ENCODE measurements around the gene PLXNA4.

Gene PLXNA4

GRCh38 chr7:132380059-132380458 lies 196.2 kb downstream of the PLXNA4 start:
- DNase-seq: no peak

- DNase-seq: no peak
These were observed 197.0 kb downstream of the PLXNA4 start for GRCh38 chr7:132379292-132379691.

GRCh38 chr7:132377703-132378584 lies 198.3 kb downstream of the PLXNA4 start:
- DNase-seq: no peak

- no peak for DNase-seq
These were observed 199.3 kb downstream of the PLXNA4 start for GRCh38 chr7:132377015-132377414.

- DNase-seq: no peak
These were observed 199.8 kb downstream of the PLXNA4 start for GRCh38 chr7:132376361-132377013.

- no peak for DNase-seq
These were observed 202.4 kb downstream of the PLXNA4 start for GRCh38 chr7:132373879-132374278.

GRCh38 chr7:132373041-132373440 lies 203.2 kb downstream of the PLXNA4 start:
- no peak for DNase-seq

GRCh38 chr7:132371948-132372347 lies 204.3 kb downstream of the PLXNA4 start:
- DNase-seq: no peak

GRCh38 chr7:132368246-132368900 lies 207.9 kb downstream of the PLXNA4 start:
- no peak for DNase-seq

- no peak for DNase-seq
These were observed 208.5 kb downstream of the PLXNA4 start for GRCh38 chr7:132367795-132368194.

- no peak for DNase-seq
These were observed 209.3 kb downstream of the PLXNA4 start for GRCh38 chr7:132367004-132367403.

GRCh38 chr7:132364226-132364625 lies 212.0 kb downstream of the PLXNA4 start:
- no peak for DNase-seq

GRCh38 chr7:132362059-132362458 lies 214.2 kb downstream of the PLXNA4 start:
- DNase-seq: no peak

- no peak for DNase-seq
These were observed 215.1 kb downstream of the PLXNA4 start for GRCh38 chr7:132361146-132361545.

- no peak for DNase-seq
These were observed 216.5 kb downstream of the PLXNA4 start for GRCh38 chr7:132359743-132360142.

GRCh38 chr7:132355048-132355447 lies 221.2 kb downstream of the PLXNA4 start:
- no peak for DNase-seq

- DNase-seq: no peak
These were observed 221.7 kb downstream of the PLXNA4 start for GRCh38 chr7:132354527-132354926.

- DNase-seq: no peak
These were observed 222.3 kb downstream of the PLXNA4 start for GRCh38 chr7:132353936-132354335.

GRCh38 chr7:132352800-132353199 lies 223.5 kb downstream of the PLXNA4 start:
- DNase-seq: no peak

GRCh38 chr7:132351954-132352499 lies 224.2 kb downstream of the PLXNA4 start:
- no peak for DNase-seq

- DNase-seq: no peak
These were observed 225.5 kb downstream of the PLXNA4 start for GRCh38 chr7:132350741-132351140.

GRCh38 chr7:132349075-132349474 lies 227.2 kb downstream of the PLXNA4 start:
- DNase-seq: no peak

GRCh38 chr7:132348341-132348740 lies 227.9 kb downstream of the PLXNA4 start:
- no peak for DNase-seq

All from stimulated activated CD4-positive, alpha-beta T cell treated with anti-CD3 and anti-CD28 coated beads, Interleukin-12 subunit alpha, Interleukin-12 subunit beta, amount 100 ng/mL, for 4 hours (primary cell).